Naive B cell (primary cell): ENCODE measurements around the gene MCCD1. TPM values are rescaled to one million over a fixed set of nuclear protein-coding genes. Genes with fewer than 3 reads are reported as not detected.

Experiments used
- ATAC-seq, 2 donors: fragments of 150-1000 bp; cut with Tn5 transposase; 2 replicates each; pipeline ENCODE4 v1.10.0; 2021; ENCODE audit warnings: low read depth in 2 of 2, mild to moderate bottlenecking in 2 of 2, moderate library complexity in 2 of 2
- DNase-seq: peaks from one replicate; pipeline ENCODE4 v3.0.0; 2022
- H3K27ac Mint-ChIP-seq, 6 donors: one replicate each; pipeline ENCODE4 v1.8.0; 2020 to 2022; ENCODE audit warnings: mild to moderate bottlenecking in 6 of 6, mixed read lengths in 6 of 6, moderate library complexity in 5 of 6, inconsistent platforms in 2 of 6
- H3K27me3 Mint-ChIP-seq, 3 donors: one replicate each; pipeline ENCODE4 v1.8.0; 2021 to 2022; ENCODE audit warnings: mixed read lengths in 3 of 3, mild to moderate bottlenecking in 1 of 3
- H3K36me3 Mint-ChIP-seq, 2 donors: one replicate each; pipeline ENCODE4 v1.8.0; 2020 to 2022; ENCODE audit warnings: mixed read lengths in 2 of 2, inconsistent platforms in 1 of 2, mild to moderate bottlenecking in 1 of 2
- H3K4me1 Mint-ChIP-seq, 3 donors: one replicate each; pipeline ENCODE4 v1.8.0; 2020 to 2022; ENCODE audit warnings: mixed read lengths in 3 of 3, inconsistent platforms in 1 of 3, mild to moderate bottlenecking in 1 of 3, moderate library complexity in 1 of 3
- H3K4me3 Mint-ChIP-seq, 8 donors: one replicate each; pipeline ENCODE4 v1.8.0; 2020 to 2022; ENCODE audit warnings: mild to moderate bottlenecking in 8 of 8, mixed read lengths in 8 of 8, moderate library complexity in 8 of 8, inconsistent platforms in 2 of 8
- H3K9me3 Mint-ChIP-seq, 7 donors: one replicate each; pipeline ENCODE4 v1.8.0; 2020 to 2022; ENCODE audit warnings: mixed read lengths in 7 of 7, mild to moderate bottlenecking in 5 of 7, inconsistent platforms in 2 of 7, moderate library complexity in 1 of 7
- polyA plus RNA-seq, 6 donors: library from polyadenylated mRNA; unstranded; fragments of 300-500 nt; fragmentation: Illumina TruSeq; gene quantifications; one replicate each; pipeline ENCODE4 v1.2.3, GENCODE V29; 2021; ENCODE audit warnings: low read depth in 6 of 6

The MCCD1 gene
- polyA plus RNA-seq, 6 donors from 2014 or later = not detected

DNA sequence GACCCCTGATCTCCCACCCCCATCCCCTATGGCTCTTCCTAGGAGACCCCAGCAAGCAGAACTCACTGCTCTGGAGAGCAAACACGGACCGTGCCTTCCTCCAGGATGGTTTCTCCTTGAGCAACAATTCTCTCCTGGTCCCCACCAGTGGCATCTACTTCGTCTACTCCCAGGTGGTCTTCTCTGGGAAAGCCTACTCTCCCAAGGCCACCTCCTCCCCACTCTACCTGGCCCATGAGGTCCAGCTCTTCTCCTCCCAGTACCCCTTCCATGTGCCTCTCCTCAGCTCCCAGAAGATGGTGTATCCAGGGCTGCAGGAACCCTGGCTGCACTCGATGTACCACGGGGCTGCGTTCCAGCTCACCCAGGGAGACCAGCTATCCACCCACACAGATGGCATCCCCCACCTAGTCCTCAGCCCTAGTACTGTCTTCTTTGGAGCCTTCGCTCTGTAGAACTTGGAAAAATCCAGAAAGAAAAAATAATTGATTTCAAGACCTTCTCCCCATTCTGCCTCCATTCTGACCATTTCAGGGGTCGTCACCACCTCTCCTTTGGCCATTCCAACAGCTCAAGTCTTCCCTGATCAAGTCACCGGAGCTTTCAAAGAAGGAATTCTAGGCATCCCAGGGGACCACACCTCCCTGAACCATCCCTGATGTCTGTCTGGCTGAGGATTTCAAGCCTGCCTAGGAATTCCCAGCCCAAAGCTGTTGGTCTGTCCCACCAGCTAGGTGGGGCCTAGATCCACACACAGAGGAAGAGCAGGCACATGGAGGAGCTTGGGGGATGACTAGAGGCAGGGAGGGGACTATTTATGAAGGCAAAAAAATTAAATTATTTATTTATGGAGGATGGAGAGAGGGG lies 44.7 kb downstream of the MCCD1 start:
- peak overlapping the region; percentile 95 to 100 (median 97) for H3K27ac Mint-ChIP-seq
- H3K9me3 Mint-ChIP-seq = no peaks in the 10 kb centered on the region
- no peaks in the 10 kb centered on the region for H3K27me3 Mint-ChIP-seq
- DNase-seq = no peak
- peaks cover 80 to 97% (median 93%) of the 10 kb centered on the region in 3 donors for H3K4me1 Mint-ChIP-seq
- H3K36me3 Mint-ChIP-seq = no peaks in the 10 kb centered on the region
- no peak for ATAC-seq
- peak overlapping the region; percentile 89 to 100 (median 96) for H3K4me3 Mint-ChIP-seq

- H3K27me3 Mint-ChIP-seq = no peaks in the 10 kb centered on the region
- no peak for DNase-seq
- no peak for ATAC-seq
Measured at GRCh38 chr6:31574106-31575061, 45.6 kb downstream of the MCCD1 start.

GRCh38 chr6:31575335-31575901 lies 46.7 kb downstream of the MCCD1 start, which contains the start of gene TNF:
TNF (plus strand) TSS chr6:31575565; CDS start chr6:31575742, 177 bp downstream.
- peaks cover 84 to 97% (median 93%) of the 10 kb centered on the region in 3 donors for H3K4me1 Mint-ChIP-seq
- ATAC-seq = peak; percentile 20 to 32
- H3K27ac Mint-ChIP-seq = peak within 1 kb of the TSS; percentile 87 to 99 (median 97)
- DNase-seq = peak; percentile 65
- H3K9me3 Mint-ChIP-seq = no peaks in the 10 kb centered on the region
- no peaks in the 10 kb centered on the region for H3K27me3 Mint-ChIP-seq
- H3K36me3 Mint-ChIP-seq = peaks cover 0 to 8% of the 10 kb centered on the region in 2 donors
- peak within 1 kb of the TSS; percentile 89 to 100 (median 98) for H3K4me3 Mint-ChIP-seq

More at GRCh38 chr6:31574106-31575061, 45.6 kb downstream of the MCCD1 start:
- H3K9me3 Mint-ChIP-seq = no peaks in the 10 kb centered on the region
- peak overlapping the region; percentile 89 to 100 (median 98) for H3K4me3 Mint-ChIP-seq
- H3K27ac Mint-ChIP-seq = peak overlapping the region; percentile 79 to 99 (median 97)
- no peaks in the 10 kb centered on the region for H3K36me3 Mint-ChIP-seq
- H3K4me1 Mint-ChIP-seq = peaks cover 81 to 97% (median 93%) of the 10 kb centered on the region in 3 donors

- peaks cover 85 to 95% (median 92%) of the 10 kb centered on the region in 3 donors for H3K4me1 Mint-ChIP-seq
- peak overlapping the region; percentile 6 to 99 (median 97) for H3K27ac Mint-ChIP-seq
- H3K27me3 Mint-ChIP-seq = no peaks in the 10 kb centered on the region
- H3K36me3 Mint-ChIP-seq = peaks cover 3 to 15% of the 10 kb centered on the region in 2 donors
- ATAC-seq (peak in 1 of 2 donors; percentile 8), DNase-seq (no peak)
- H3K9me3 Mint-ChIP-seq = no peaks in the 10 kb centered on the region
- H3K4me3 Mint-ChIP-seq = peak overlapping the region; percentile 89 to 100 (median 98)
Measured at GRCh38 chr6:31575952-31576685, 47.4 kb downstream of the MCCD1 start.

DNA sequence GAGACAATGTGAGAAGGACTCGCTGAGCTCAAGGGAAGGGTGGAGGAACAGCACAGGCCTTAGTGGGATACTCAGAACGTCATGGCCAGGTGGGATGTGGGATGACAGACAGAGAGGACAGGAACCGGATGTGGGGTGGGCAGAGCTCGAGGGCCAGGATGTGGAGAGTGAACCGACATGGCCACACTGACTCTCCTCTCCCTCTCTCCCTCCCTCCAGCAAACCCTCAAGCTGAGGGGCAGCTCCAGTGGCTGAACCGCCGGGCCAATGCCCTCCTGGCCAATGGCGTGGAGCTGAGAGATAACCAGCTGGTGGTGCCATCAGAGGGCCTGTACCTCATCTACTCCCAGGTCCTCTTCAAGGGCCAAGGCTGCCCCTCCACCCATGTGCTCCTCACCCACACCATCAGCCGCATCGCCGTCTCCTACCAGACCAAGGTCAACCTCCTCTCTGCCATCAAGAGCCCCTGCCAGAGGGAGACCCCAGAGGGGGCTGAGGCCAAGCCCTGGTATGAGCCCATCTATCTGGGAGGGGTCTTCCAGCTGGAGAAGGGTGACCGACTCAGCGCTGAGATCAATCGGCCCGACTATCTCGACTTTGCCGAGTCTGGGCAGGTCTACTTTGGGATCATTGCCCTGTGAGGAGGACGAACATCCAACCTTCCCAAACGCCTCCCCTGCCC lies 48.3 kb downstream of the MCCD1 start:
- peak overlapping the region; percentile 6 to 99 (median 92) for H3K27ac Mint-ChIP-seq
- no peaks in the 10 kb centered on the region for H3K27me3 Mint-ChIP-seq
- ATAC-seq (no peak), DNase-seq (no peak)
- H3K9me3 Mint-ChIP-seq = no peaks in the 10 kb centered on the region
- peak overlapping the region; percentile 89 to 100 (median 98) for H3K4me3 Mint-ChIP-seq
- H3K36me3 Mint-ChIP-seq = peaks cover 6 to 24% of the 10 kb centered on the region in 2 donors
- peaks cover 84 to 93% (median 85%) of the 10 kb centered on the region in 3 donors for H3K4me1 Mint-ChIP-seq

DNA sequence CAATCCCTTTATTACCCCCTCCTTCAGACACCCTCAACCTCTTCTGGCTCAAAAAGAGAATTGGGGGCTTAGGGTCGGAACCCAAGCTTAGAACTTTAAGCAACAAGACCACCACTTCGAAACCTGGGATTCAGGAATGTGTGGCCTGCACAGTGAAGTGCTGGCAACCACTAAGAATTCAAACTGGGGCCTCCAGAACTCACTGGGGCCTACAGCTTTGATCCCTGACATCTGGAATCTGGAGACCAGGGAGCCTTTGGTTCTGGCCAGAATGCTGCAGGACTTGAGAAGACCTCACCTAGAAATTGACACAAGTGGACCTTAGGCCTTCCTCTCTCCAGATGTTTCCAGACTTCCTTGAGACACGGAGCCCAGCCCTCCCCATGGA lies 48.8 kb downstream of the MCCD1 start:
- DNase-seq (no peak), ATAC-seq (no peak)
- peaks cover 84 to 93% (median 84%) of the 10 kb centered on the region in 3 donors for H3K4me1 Mint-ChIP-seq
- peaks cover 6 to 26% of the 10 kb centered on the region in 2 donors for H3K36me3 Mint-ChIP-seq
- peak overlapping the region; percentile 89 to 100 (median 98) for H3K4me3 Mint-ChIP-seq
- no peaks in the 10 kb centered on the region for H3K27me3 Mint-ChIP-seq
- H3K27ac Mint-ChIP-seq = peak overlapping the region in 5 of 6 donors; percentile 37 to 99 (median 87)
- no peaks in the 10 kb centered on the region for H3K9me3 Mint-ChIP-seq

- Mint-ChIP-seq H3K27me3 (no peaks in the 10 kb centered on the region), H3K4me1 (peaks cover 81 to 91% (median 84%) of the 10 kb centered on the region in 3 donors), H3K36me3 (peaks cover 6 to 26% of the 10 kb centered on the region in 2 donors), H3K27ac (peak overlapping the region; percentile 72 to 96 (median 90)), H3K9me3 (no peaks in the 10 kb centered on the region), H3K4me3 (peak overlapping the region; percentile 75 to 100 (median 99))
- no peak for DNase-seq
- ATAC-seq = no peak
Measured at GRCh38 chr6:31578184-31579118, 49.7 kb downstream of the MCCD1 start.

DNA sequence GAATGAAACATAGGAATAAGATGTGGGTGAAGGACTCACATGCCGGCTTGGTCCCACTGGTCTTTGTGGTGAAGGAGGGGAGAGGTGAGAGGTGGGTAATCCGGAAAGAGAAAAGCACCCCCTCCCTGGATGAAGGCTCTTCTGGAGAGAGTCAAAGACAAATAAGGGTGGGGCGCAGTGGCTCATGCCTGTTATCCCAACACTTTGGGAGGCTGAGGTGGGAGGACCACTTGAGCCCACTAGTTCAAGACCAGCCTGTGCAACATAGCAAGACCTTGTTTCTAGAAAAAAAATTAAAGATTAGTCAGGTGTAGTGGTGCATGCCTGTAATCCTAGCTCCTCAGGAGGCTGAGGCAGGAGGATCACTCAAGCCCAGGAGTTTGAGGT lies 50.4 kb downstream of the MCCD1 start:
- no peak for ATAC-seq
- Mint-ChIP-seq H3K27me3 (no peaks in the 10 kb centered on the region), H3K36me3 (peaks cover 6 to 26% of the 10 kb centered on the region in 2 donors), H3K27ac (peak overlapping the region; percentile 87 to 96 (median 90)), H3K4me1 (peaks cover 75 to 84% (median 84%) of the 10 kb centered on the region in 3 donors), H3K4me3 (peak overlapping the region; percentile 75 to 100 (median 99)), H3K9me3 (no peaks in the 10 kb centered on the region)
- DNase-seq = no peak

Other genes with a start within 250 kb of the MCCD1 start
- 1,000 to 10,000 TPM; 3,795 to 6,657 (median 6,196) TPM for gene HLA-B, start 171.8 kb upstream of the MCCD1 start, polyA plus RNA-seq
- gene MICA, start 125.4 kb upstream of the MCCD1 start, polyA plus RNA-seq = 1 to 10 TPM; 3.6 to 6.3 (median 4.4) TPM
- 10 to 100 TPM in 3 of 6 donors, 1 to 10 TPM in 3; 4.4 to 14.3 (median 9.7) TPM for gene MICB, start 30.8 kb upstream of the MCCD1 start, polyA plus RNA-seq
- 100 to 1,000 TPM in 1 of 6 donors, 10 to 100 TPM in 5; 41.6 to 117 (median 74.5) TPM for gene DDX39B, start 13.0 kb downstream of the MCCD1 start, polyA plus RNA-seq
- under 1 TPM in 2 of 6 donors, not detected in 4; 0.67 to 0.69 TPM for gene ATP6V1G2, start 17.6 kb downstream of the MCCD1 start, polyA plus RNA-seq
- 10 to 100 TPM in 2 of 6 donors, 1 to 10 TPM in 3, under 1 TPM in 1; 0.24 to 11.4 (median 8.9) TPM for gene NFKBIL1, start 18.6 kb downstream of the MCCD1 start, polyA plus RNA-seq
- 10 to 100 TPM in 5 of 6 donors, 1 to 10 TPM in 1; 6.6 to 26.0 (median 19.4) TPM for gene LTA, start 43.3 kb downstream of the MCCD1 start, polyA plus RNA-seq
- gene TNF, start 46.6 kb downstream of the MCCD1 start, polyA plus RNA-seq = 1 to 10 TPM; 1.1 to 5.2 (median 2.6) TPM
- 1,000 to 10,000 TPM; 1,940 to 3,141 (median 2,206) TPM for gene LTB, start 53.5 kb downstream of the MCCD1 start, polyA plus RNA-seq
- gene LST1, start 57.3 kb downstream of the MCCD1 start, polyA plus RNA-seq = 10 to 100 TPM; 28.2 to 78.2 (median 35.2) TPM
- gene NCR3, start 64.0 kb downstream of the MCCD1 start, polyA plus RNA-seq = 100 to 1,000 TPM in 5 of 6 donors, 10 to 100 TPM in 1; 84.4 to 158 (median 108) TPM
- 10 to 100 TPM in 1 of 6 donors, 1 to 10 TPM in 4, under 1 TPM in 1; 0.50 to 14.4 (median 3.5) TPM for gene AIF1, start 86.3 kb downstream of the MCCD1 start, polyA plus RNA-seq
- 10 to 100 TPM in 1 of 6 donors, 1 to 10 TPM in 4, under 1 TPM in 1; 0.70 to 11.3 (median 6.3) TPM for gene PRRC2A, start 91.8 kb downstream of the MCCD1 start, polyA plus RNA-seq
- gene BAG6, start 123.7 kb downstream of the MCCD1 start, polyA plus RNA-seq = 10 to 100 TPM; 20.1 to 27.0 (median 24.2) TPM
- gene APOM, start 126.9 kb downstream of the MCCD1 start, polyA plus RNA-seq = 10 to 100 TPM in 4 of 6 donors, 1 to 10 TPM in 2; 7.6 to 19.6 (median 13.7) TPM
- gene C6orf47, start 131.8 kb downstream of the MCCD1 start, polyA plus RNA-seq = 10 to 100 TPM; 16.8 to 39.9 (median 28.4) TPM
- 10 to 100 TPM; 18.5 to 27.8 (median 23.5) TPM for gene GPANK1, start 136.0 kb downstream of the MCCD1 start, polyA plus RNA-seq
- gene CSNK2B, start 137.1 kb downstream of the MCCD1 start, polyA plus RNA-seq = 100 to 1,000 TPM; 279 to 299 (median 286) TPM
- under 1 TPM in 3 of 6 donors, not detected in 3; 0.23 to 0.87 (median 0.50) TPM for gene LY6G5B, start 141.0 kb downstream of the MCCD1 start, polyA plus RNA-seq
- 1 to 10 TPM in 1 of 6 donors, under 1 TPM in 3, not detected in 2; 0.48 to 1.6 (median 0.92) TPM for gene LY6G5C, start 152.1 kb downstream of the MCCD1 start, polyA plus RNA-seq
- 10 to 100 TPM; 27.3 to 45.3 (median 33.4) TPM for gene ABHD16A, start 174.4 kb downstream of the MCCD1 start, polyA plus RNA-seq
- gene LY6G6F, start 177.9 kb downstream of the MCCD1 start, polyA plus RNA-seq = 1 to 10 TPM in 1 of 6 donors, under 1 TPM in 2, not detected in 3; 0.60 to 1.8 (median 0.75) TPM
- gene LY6G6D, start 186.4 kb downstream of the MCCD1 start, polyA plus RNA-seq = not detected
- not detected for gene LY6G6C, start 192.8 kb downstream of the MCCD1 start, polyA plus RNA-seq
- gene MPIG6B, start 194.4 kb downstream of the MCCD1 start, polyA plus RNA-seq = 1 to 10 TPM in 5 of 6 donors, not detected in 1; 3.0 to 5.1 (median 3.7) TPM
- 10 to 100 TPM; 57.1 to 87.6 (median 82.1) TPM for gene DDAH2, start 200.3 kb downstream of the MCCD1 start, polyA plus RNA-seq
- 100 to 1,000 TPM; 536 to 743 (median 628) TPM for gene CLIC1, start 207.6 kb downstream of the MCCD1 start, polyA plus RNA-seq
- gene MSH5, start 211.0 kb downstream of the MCCD1 start, polyA plus RNA-seq = 1 to 10 TPM in 5 of 6 donors, not detected in 1; 1.9 to 9.3 (median 2.6) TPM
- gene SAPCD1, start 233.7 kb downstream of the MCCD1 start, polyA plus RNA-seq = under 1 TPM in 1 of 6 donors, not detected in 5; 0.96 TPM
- under 1 TPM in 2 of 6 donors, not detected in 4; 0.13 to 0.29 TPM for gene VWA7, start 248.4 kb downstream of the MCCD1 start, polyA plus RNA-seq